LNCAP (cell line): ENCODE results near the gene KCNE5.

Experiments used
- CTCF ChIP-seq: fragments of 450-650 bp; IDR thresholded peaks from 2 replicates; pipeline ENCODE4 v1.5.1; 2017; ENCODE audit warnings: mild to moderate bottlenecking

The KCNE5 gene

GRCh38 chrX:109578916-109579315 lies 46.1 kb downstream of the KCNE5 start:
- TF ChIP-seq CTCF, result no peak

DNA sequence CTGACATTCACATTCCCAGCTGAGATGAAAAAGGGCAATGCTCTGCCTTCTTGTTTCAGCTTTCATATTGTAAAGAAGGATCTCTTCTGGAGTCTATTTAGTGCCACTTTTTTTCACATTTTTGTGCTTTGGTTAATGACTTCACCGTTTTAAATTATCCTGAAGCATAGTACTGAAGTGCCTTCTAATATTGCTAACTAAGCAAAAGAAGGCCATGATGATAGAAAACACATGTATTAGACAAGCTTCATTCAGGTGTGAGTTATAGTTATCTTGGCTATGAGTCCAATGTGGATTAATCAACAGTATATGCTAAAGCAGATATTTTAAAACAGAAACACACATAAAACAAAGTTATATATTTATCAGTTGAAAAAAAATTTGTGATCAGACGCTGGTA lies 47.9 kb downstream of the KCNE5 start:
- TF ChIP-seq CTCF, result no peak
